ENCODE measurements around the gene PPM1H.

- TF ChIP-seq KAT7 (CRISPR knock-in tag; IDR thresholded peaks at IDR 0.05; ENCODE audit: borderline replicate concordance) (no peak), GRHL2 (CRISPR knock-in tag; IDR thresholded peaks at IDR 0.05; ENCODE audit: insufficient replicate concordance, severe bottlenecking) (no peak), TCF7 (CRISPR knock-in tag; IDR thresholded peaks at IDR 0.05; ENCODE audit: low read depth) (no peak), CTCF (IDR thresholded peaks at IDR 0.05) (no peak), TEAD4 (CRISPR knock-in tag; IDR thresholded peaks at IDR 0.05) (no peak)
These were observed 26.3 kb downstream of the PPM1H start for GRCh38 chr12:62908674-62909073.

All from WTC11 (cell line).